GM18861 (cell line): ENCODE data around the gene TBX15.
A peak's percentile ranks its signal among the peaks of the same experiment; 100 is the strongest.

Experiments
- ATAC-seq: cut with Tn5 transposase; IDR thresholded peaks from one replicate; pipeline ENCODE4 v1.9.1; 2021; ENCODE audit not compliant: unreplicated experiment

The TBX15 gene

DNA sequence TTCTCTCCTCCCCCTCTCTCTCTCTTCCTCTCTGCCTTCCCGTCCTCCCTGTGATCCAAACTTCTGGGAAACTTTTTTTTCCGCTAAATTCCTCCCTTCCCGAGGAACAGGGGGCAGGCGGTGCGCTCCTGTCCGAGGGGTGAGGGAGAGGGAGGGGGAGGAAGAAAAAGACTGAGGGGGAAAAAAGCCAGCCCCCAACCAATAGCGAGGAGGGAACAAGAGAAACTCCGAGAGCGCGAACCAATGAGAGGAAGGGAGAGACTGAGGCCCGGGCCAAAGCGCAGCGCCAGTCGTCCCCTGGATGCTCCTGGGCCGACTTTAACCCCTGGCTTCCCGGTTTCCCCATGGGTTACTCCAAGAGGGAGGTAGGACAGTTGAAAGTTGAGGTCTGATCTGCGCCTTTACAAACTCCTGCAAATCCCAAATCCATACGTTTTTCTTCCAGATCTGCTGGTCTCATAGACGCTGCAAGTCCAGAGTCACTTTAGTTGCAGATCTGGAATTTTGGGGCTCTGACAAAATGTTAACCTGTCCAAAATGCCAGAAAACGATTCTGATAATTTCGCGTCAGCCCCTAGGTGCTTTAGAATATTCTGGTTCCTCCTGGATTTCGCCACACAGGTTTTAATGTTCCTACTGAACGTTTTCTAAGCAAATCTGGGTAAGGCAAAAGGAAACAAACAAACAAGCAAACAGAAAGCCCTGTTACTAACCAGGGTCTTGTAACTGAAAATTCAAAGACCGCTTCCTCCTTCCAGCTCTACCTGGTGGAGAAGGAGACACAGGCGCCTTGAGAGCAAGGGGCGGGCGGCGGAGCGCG lies at the start of gene TBX15:
Gene TBX15, minus strand, starts transcription at position 158 of the 820 bp plus-strand sequence. CDS start 548 bp downstream, outside the sequence.
- ATAC-seq = no peak

DNA sequence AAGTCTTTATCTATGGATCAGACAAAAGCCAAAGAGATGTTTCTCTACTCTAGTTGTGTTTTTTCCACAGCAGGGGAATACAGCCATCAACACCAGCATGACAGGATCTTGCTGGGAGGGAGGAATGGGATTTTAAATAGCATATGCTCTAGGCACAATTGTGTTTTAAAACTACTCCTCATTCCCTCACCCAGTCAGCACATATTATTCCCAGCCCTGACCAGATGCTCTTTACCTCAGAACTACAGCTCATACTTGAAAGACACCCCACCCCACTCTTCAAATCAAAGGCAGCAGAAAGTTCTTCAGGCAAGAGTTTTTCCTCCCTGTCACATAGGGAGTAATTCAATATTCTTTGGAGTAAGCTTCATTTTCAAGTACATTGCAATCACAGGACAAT lies 46.2 kb upstream of the TBX15 start:
- no peak for ATAC-seq

DNA sequence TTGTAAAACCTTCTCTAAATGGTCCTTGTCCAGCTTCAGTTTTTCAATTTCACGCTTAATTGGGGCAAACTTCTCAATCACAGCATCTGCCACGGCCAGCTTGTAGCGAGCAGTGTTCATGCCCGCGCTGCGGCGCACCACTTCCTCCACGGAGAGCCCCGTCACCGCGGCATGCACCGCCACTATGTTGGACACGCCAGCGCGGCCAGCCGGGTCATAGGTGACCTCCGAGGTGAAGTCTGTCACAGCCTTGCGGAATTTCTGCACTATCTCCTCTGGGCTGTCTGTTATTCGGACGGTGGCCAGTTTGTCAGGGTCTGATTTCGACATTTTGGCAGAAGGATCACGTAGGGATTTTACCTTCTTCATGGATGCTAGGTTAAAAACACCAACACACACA lies 44.8 kb upstream of the TBX15 start:
- ATAC-seq = no peak

- no peak for ATAC-seq
These were observed 39.6 kb upstream of the TBX15 start for GRCh38 chr1:119027759-119028158.

DNA sequence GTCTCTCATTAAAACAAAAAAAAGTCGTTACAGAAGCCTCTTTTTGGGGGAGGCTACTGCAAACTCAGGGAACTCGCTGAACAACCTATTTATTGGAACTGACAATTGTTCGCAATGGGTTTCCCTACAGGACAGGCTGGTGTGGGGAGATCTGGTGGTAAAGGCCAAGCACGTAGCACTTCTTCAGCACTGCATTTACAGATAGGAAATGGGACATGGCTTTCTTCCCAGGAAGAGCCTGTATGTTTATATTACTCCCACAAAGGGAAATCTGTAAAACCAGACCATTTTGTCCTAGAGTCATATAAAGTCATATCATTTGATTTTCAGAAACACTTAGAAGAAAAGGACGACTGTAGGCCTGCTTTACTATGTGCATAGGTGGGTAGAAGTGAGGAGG lies 38.8 kb upstream of the TBX15 start:
- ATAC-seq = no peak

GRCh38 chr1:119015547-119015946 lies 27.4 kb upstream of the TBX15 start:
- no peak for ATAC-seq

GRCh38 chr1:119012383-119012782 lies 24.2 kb upstream of the TBX15 start:
- ATAC-seq = no peak

DNA sequence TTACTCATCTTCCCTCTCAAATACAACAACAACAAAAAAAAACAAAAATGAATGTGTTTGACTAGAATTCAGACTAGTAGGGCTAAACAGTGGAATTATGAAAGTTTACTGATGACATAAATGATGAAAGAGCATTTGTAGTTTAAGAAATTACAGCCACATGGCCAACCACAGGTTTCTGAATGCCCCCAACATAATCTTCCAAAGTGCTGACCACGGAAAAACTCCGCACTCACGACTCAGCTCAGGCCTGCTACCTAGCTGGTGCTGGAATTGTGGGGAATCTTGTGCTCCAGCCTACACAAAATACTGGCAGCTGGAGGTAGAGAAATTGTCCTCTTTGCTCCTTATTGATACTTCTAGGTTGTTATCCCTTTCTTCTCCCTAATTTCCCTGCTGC lies 23.6 kb upstream of the TBX15 start:
- ATAC-seq = no peak

DNA sequence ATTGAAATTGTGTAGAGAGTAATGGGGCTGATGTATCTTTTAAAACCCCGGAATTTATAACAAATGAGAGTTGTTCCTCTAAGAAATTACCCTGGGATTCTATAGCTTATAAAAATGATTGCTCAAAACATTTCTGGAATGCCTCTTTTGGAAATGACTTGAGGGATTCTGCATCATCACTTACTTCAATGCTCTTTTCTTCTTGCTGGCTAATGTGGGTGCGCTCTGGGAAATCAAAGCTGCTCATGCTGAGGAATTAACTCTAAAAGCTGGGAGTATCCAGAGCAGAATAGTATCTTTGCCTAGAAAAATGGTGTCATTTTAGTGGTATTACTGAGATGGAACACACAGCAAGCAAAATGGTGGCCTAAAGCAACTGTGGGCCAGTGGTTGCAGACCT lies 23.0 kb upstream of the TBX15 start:
- no peak for ATAC-seq

GRCh38 chr1:119010201-119010600 lies 22.1 kb upstream of the TBX15 start:
- ATAC-seq = no peak

- ATAC-seq = no peak
These were observed 21.1 kb upstream of the TBX15 start for GRCh38 chr1:119009312-119009655.

- peak; percentile 77 for ATAC-seq
These were observed 20.6 kb upstream of the TBX15 start for GRCh38 chr1:119008483-119009311.

DNA sequence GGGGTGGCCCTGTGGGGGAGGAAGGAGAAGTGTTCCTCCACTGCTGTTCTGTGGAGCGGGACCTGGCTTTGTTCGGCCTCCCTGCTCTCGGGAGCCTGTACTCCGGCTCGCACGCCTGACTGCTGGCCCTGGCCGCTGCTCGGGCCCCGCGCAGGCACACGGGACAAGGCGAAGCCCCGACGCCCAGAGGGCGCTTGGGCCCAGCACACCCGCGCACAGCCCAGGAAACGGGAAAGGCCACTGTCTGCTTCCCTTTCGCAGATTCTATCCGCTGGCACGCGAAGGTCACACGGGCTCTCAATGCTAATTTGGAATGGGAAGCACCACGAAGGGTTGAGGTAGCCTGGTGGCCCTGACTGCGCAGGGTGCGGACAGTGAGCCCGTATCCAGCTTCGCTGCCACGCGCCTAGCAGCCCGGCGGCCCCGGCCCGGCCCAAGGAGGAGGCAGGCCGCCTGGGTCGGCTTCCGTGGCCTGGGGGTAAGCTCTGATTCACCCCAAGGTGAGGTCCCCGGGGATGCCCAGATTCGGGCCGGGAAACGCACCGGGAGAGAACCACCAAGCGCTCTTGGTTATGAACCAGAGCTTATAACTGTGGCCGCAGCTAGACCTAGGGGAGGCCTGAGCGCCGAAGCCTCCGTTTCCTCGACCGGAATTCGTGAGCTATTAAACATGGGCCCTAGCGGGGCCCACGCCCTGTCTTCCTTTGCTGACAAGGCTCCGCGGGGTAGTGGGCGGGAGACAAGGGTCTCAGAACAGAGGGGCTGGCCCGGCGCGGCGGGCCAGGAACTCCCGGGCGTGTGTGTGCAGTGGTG lies 19.7 kb upstream of the TBX15 start:
- ATAC-seq = peak; percentile 19

GRCh38 chr1:119007339-119007669 lies 19.2 kb upstream of the TBX15 start:
- no peak for ATAC-seq

GRCh38 chr1:119006406-119007279 lies 18.5 kb upstream of the TBX15 start:
- ATAC-seq = no peak

GRCh38 chr1:119005724-119006405 lies 17.7 kb upstream of the TBX15 start:
- ATAC-seq = no peak

DNA sequence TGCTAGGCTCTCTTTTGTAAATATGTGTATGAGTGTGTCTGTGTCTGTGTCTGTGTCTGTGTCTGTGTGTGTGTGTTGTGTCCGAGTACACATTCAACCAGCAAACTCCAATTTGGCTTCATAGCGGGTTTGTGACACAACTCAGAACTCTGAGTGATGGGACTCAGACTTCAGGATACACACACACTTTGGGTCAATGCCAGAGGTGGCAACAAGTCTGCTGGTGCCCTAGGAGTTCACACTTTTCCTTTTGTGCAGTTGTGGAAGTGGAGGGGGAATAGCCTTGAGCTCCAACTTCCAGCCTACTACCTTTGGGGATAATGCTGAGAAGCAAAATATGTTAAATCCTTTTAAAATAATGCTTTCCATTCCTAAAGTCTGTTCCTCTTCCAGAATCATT lies 16.6 kb upstream of the TBX15 start:
- no peak for ATAC-seq

- ATAC-seq = no peak
These were observed 16.0 kb upstream of the TBX15 start for GRCh38 chr1:119004129-119004527.

DNA sequence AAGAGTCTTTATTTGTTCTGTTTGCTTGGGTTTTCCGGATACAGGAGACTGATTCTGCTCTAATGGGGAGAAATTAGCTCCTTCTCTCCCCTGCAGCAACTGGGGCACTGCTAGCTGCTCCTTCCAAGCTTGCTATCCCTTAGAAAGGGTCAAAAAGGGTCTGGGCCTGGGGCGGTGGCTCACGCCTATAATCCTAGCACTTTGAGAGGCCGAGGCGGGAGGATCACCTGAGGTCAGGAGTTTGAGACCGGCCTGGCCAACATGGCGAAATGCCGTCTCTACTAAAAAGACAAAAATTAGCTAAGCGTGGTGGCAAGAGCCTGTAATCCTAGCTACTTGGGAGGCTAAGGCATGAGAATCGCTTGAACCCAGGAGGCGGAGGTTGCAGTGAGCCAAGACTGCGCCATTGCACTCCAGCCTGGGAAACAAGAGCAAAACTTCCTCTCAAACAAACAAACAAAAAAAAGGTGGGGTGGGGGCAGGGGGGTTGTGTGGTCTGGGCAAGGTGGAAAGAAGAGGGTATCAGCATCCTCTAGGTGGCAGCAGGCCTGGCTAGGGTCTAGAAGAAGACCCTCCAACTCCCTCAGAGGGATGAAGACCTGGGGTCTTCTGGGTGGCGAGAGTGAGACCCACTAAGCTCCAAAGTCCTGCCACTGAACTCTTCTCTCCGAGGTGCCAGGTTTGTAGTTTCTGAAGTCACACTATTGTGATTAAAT lies 15.4 kb upstream of the TBX15 start:
- no peak for ATAC-seq
